HG02588 (cell line): Measurements from ENCODE around the gene TMEM132C.

ENCODE experiments used
- ATAC-seq: cut with Tn5 transposase; IDR thresholded peaks from one replicate; pipeline ENCODE4 v1.9.1; 2021; ENCODE audit warnings: mild to moderate bottlenecking, moderate library complexity; ENCODE audit not compliant: unreplicated experiment

Gene TMEM132C

DNA sequence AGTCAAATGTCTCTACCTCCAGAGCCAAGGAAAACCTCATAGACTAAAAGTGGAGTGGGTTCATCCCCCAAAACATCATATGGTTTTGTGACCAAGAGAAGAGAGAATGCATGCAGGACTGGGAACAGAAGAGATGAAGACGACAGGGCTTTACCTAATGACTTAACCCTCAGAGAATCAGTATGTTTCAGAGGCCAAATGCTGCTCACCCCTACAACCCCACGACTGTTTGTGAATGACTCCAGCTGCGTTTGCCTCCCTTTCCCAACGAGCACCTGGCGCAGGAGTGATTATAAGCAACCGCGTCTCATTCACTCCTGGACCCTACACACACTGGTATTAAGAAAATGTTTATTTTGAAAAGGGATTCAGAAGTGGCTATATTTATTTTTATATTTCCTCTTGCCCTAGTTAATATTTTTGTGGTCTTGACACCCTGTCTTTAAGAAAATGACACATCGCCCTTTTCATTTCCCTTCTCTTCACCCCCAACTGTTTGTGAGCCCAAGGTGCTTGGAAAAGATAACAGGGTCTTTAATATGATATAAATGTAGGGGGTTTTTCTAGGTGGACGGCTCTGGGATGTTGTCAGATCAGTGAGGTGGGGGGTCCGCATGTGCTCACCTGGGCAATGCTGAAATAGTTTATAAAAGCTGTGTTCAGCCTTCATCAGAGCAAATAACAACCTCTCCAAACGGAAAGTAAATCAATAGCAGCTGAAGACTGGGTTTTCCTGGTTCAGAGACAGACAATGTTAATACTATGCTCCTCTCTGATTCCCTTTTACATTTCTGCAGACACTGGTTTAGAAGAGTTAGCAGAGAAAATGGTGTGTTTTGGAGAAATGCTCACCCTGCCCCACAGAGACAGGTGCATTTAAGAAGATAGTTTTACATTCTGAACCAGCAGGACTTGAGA lies 479.1 kb downstream of the TMEM132C start:
- ATAC-seq, result no peak

DNA sequence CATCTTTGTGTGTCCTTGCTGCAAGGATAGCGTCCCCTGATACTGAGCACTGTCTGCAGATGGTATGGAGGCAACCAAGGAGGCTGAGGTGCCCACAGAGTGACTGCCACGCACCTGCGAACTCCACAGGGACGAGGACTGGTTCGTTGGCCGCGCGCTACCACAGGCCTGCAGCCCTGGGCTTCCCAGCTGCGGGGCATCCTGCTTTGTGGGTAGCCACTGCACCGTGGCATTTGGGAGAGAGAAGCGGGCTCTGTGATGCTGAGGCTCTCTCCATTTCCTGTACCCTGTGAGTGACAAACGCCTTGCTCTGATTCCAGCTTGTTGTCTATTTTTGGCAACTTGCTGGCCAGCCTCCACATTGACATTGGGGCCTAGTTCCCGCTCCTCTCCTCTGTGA lies 480.5 kb downstream of the TMEM132C start:
- no peak for ATAC-seq

DNA sequence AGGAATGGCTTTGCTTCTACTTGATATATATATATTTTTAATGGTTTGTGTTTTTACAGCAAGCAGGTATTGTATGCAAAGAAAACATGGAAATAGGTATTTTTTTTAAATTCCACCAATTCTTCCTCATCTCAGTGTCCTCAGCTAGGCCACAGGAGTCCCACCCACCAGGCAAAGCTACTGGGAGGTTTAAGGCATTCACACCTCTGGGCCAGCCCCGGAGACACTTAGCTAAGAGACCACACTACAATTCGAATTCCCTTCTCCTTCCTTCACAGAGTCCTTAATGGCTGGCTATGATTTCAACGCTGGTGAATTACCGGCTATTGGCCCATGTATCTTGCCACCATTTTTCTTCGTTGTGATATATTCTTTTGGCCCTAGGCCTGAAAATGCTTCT lies 485.4 kb downstream of the TMEM132C start:
- ATAC-seq, result no peak

DNA sequence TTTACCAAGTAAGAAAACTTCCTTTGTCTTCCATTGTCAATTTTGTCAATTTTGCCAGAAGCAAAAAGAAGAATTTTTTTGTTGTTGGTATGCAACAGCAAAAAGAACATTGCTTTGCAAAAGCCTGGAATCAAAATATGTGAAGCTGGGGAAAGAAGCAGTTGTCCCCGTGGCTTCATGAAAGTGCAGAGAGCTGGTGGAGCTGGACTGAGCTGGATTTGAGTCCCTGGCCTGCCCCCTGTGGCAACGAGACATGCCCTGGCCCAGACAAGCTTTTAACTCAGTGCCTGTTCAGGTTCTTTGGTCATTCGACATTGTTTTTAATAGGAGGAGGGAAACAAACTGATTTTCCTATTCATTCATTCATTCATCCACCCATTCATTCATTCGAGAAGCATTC lies 486.5 kb downstream of the TMEM132C start:
- ATAC-seq, result no peak

DNA sequence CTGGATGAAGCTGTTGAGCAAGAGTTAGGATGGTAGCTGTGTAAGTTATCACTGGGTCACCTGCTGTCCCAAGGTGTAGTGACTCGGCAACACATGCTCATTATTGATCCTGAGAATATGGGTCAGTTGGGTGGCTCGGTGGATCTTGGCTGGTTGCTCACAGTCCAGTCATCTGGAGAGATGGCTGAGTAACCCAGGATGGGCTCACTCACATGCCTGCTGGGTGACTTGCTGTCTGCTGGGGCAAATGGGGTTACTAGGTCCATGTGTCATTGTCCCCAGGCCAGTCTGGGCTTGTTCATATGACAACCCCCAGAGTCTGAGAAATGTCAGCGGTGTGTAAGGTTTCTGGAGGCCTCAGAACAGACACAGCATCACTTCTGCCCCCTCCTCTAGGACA lies 487.3 kb downstream of the TMEM132C start:
- ATAC-seq, result no peak

DNA sequence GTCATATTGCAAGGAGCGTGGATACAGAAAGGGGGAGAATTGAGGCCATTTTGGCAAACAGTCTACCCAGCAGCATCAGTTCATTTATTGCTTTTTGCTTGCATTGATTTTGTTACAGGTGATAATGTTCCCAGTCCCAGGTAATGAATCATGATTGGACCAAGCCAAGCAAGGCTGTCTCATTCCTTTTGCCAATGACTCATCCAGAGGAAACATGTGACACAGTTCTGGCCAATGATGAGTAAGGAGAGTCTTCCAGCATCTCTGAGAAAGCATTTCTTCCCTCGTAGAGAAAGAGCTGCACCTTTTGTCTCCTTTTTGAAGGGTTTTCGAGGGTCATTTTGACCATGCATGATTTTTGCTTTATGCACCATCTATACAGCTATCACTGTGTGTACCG lies 488.6 kb downstream of the TMEM132C start:
- no peak for ATAC-seq
